ENCODE results near the gene CD79A.
A peak's percentile ranks its signal among the peaks of the same experiment; 100 is the strongest.

The CD79A gene

GRCh38 chr19:41886761-41887710, 10.0 kb downstream of the CD79A start:
- DNase-seq, result peak; percentile 83

GRCh38 chr19:41887711-41888382, 10.8 kb downstream of the CD79A start:
- DNase-seq, result peak; percentile 94

- DNase-seq, result peak; percentile 53
Observed at GRCh38 chr19:41888926-41889325, 11.8 kb downstream of the CD79A start.

GRCh38 chr19:41889896-41890295, 12.8 kb downstream of the CD79A start:
- DNase-seq, result no peak

GRCh38 chr19:41890936-41891335, 13.9 kb downstream of the CD79A start:
- DNase-seq, result no peak

- DNase-seq, result no peak
Observed at GRCh38 chr19:41892173-41892902, 15.3 kb downstream of the CD79A start.

GRCh38 chr19:41893899-41894298, 16.8 kb downstream of the CD79A start:
- peak; percentile 44 for DNase-seq

GRCh38 chr19:41894350-41894749, 17.3 kb downstream of the CD79A start:
- no peak for DNase-seq

- no peak for DNase-seq
Observed at GRCh38 chr19:41895745-41896580, 18.9 kb downstream of the CD79A start.

- DNase-seq, result no peak
Observed at GRCh38 chr19:41896581-41896942, 19.5 kb downstream of the CD79A start.

GRCh38 chr19:41897181-41897580, 20.1 kb downstream of the CD79A start:
- DNase-seq, result no peak

GRCh38 chr19:41897820-41898219, 20.7 kb downstream of the CD79A start:
- DNase-seq, result no peak

- no peak for DNase-seq
Observed at GRCh38 chr19:41898235-41898634, 21.2 kb downstream of the CD79A start.

GRCh38 chr19:41901707-41902360, 24.8 kb downstream of the CD79A start:
- no peak for DNase-seq

- DNase-seq, result no peak
Observed at GRCh38 chr19:41902594-41902993, 25.5 kb downstream of the CD79A start.

GRCh38 chr19:41903193-41903953, 26.3 kb downstream of the CD79A start:
- no peak for DNase-seq

- DNase-seq, result no peak
Observed at GRCh38 chr19:41904118-41904870, 27.2 kb downstream of the CD79A start.

GRCh38 chr19:41905273-41906002, 28.4 kb downstream of the CD79A start:
- no peak for DNase-seq

GRCh38 chr19:41906271-41906670, 29.2 kb downstream of the CD79A start:
- no peak for DNase-seq

All from CD4-positive, alpha-beta T cell treated with Interleukin-6 for 4 hours (primary cell).